ENCODE measurements around the gene CCDC171. TPM values are rescaled to one million over a fixed set of nuclear protein-coding genes. Genes with fewer than 3 reads are reported as not detected.

Gene CCDC171
- total RNA-seq, 1 experiment from 2014 or later: 2.4 TPM

GRCh38 chr9:15782106-15782505, 229.3 kb downstream of the CCDC171 start:
- H4K20me1 ChIP-seq (ENCODE audit: control insufficient read depth, insufficient read depth, insufficient read length): no peaks in the 10 kb centered on the region
- no peak overlapping the region for H4K8ac ChIP-seq (replicated peaks; ENCODE audit: insufficient read length, low read depth, low read length)
- no CpG with 5 or more reads among the region's 5 CpGs for WGBS (ENCODE audit: extremely low coverage, insufficient read length, low lambda C conversion rate)
- H3T11ph ChIP-seq (ENCODE audit: low read length): no peak overlapping the region
- no peak overlapping the region for H3K18ac ChIP-seq (ENCODE audit: insufficient read length, low read depth, low read length)
- H3K9me3 Mint-ChIP-seq: no peaks in the 10 kb centered on the region
- no peak overlapping the region for H3K56ac ChIP-seq (ENCODE audit: insufficient read length, low read depth, low read length)
- H3K79me1 ChIP-seq (ENCODE audit: insufficient read depth, low read depth, low read length, poor library complexity, severe bottlenecking): no peaks in the 10 kb centered on the region
- H3K14ac ChIP-seq (ENCODE audit: insufficient read depth, low read length): no peak overlapping the region
- no peak overlapping the region for H3K4me2 ChIP-seq (ENCODE audit: insufficient read depth, insufficient read length, low read length)
- H3K27ac Mint-ChIP-seq: no peak overlapping the region
- no peaks in the 10 kb centered on the region for H3K4me1 ChIP-seq (ENCODE audit: insufficient read depth, low read length)
- H4K91ac ChIP-seq (ENCODE audit: insufficient read length, low read depth, low read length): no peak overlapping the region
- no peaks in the 10 kb centered on the region for H3K27me3 ChIP-seq (ENCODE audit: insufficient read depth, low read length)
- no peak overlapping the region for H2BK12ac ChIP-seq (ENCODE audit: insufficient read length, low read depth, low read length)
- TF ChIP-seq, protein P1, sequence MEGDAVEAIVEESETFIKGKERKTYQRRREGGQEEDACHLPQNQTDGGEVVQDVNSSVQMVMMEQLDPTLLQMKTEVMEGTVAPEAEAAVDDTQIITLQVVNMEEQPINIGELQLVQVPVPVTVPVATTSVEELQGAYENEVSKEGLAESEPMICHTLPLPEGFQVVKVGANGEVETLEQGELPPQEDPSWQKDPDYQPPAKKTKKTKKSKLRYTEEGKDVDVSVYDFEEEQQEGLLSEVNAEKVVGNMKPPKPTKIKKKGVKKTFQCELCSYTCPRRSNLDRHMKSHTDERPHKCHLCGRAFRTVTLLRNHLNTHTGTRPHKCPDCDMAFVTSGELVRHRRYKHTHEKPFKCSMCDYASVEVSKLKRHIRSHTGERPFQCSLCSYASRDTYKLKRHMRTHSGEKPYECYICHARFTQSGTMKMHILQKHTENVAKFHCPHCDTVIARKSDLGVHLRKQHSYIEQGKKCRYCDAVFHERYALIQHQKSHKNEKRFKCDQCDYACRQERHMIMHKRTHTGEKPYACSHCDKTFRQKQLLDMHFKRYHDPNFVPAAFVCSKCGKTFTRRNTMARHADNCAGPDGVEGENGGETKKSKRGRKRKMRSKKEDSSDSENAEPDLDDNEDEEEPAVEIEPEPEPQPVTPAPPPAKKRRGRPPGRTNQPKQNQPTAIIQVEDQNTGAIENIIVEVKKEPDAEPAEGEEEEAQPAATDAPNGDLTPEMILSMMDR (conservative IDR thresholded peaks at IDR 0.05): no peak
- no peak overlapping the region for H2BK120ac ChIP-seq (ENCODE audit: low read depth, low read length, poor library complexity, severe bottlenecking)
- no peaks in the 10 kb centered on the region for H3K23me2 ChIP-seq (ENCODE audit: insufficient read length, low read depth, low read length, poor library complexity, severe bottlenecking)
- H3K4ac ChIP-seq (ENCODE audit: low read depth, low read length): no peak overlapping the region
- H3K79me2 ChIP-seq (ENCODE audit: insufficient read depth, low read length): no peaks in the 10 kb centered on the region
- H3K4me3 Mint-ChIP-seq: no peak overlapping the region
- H3K9ac ChIP-seq (ENCODE audit: extremely low read depth, insufficient read length, low read length): no peak overlapping the region
- H2AK5ac ChIP-seq (ENCODE audit: insufficient read length, low read length): no peak overlapping the region
- H3K23ac ChIP-seq (ENCODE audit: insufficient read length, low read depth, low read length): no peak overlapping the region
- no peak overlapping the region for H2BK5ac ChIP-seq (ENCODE audit: insufficient read length, low read length)
- no peak overlapping the region for H3K27ac ChIP-seq (ENCODE audit: insufficient read length, low read depth, low read length)
- no peak overlapping the region for H2AFZ ChIP-seq (ENCODE audit: low read length)
- no peaks in the 10 kb centered on the region for H3K4me1 Mint-ChIP-seq
- H4K5ac ChIP-seq (ENCODE audit: insufficient read length, low read depth, low read length): no peak overlapping the region
- no peak for DNase-seq
- no peak overlapping the region for H2BK20ac ChIP-seq (ENCODE audit: low read depth, low read length, poor library complexity, severe bottlenecking)
- no peak overlapping the region for H2BK15ac ChIP-seq (ENCODE audit: low read depth, low read length)
- no peaks in the 10 kb centered on the region for H3K36me3 Mint-ChIP-seq (ENCODE audit: insufficient read depth in 1 of 3, low read depth in 3 of 3)
- no peaks in the 10 kb centered on the region for H3K9me3 ChIP-seq (ENCODE audit: control insufficient read depth, low read depth, low read length)
- no peaks in the 10 kb centered on the region for H3K27me3 Mint-ChIP-seq (ENCODE audit: low read depth)

Measured in H9 (cell line).